B cell (primary cell): ENCODE results near the gene CELA2A.

ENCODE experiments used
- EZH2 ChIP-seq: IDR thresholded peaks from 2 replicates; pipeline ENCODE4 v1.6.1; 2012; ENCODE audit warnings: borderline replicate concordance, low read depth, mild to moderate bottlenecking, moderate library complexity, low read length; ENCODE audit not compliant: insufficient read depth, poor library complexity, severe bottlenecking
- TF ChIP-seq, protein P1 (sequence below): fragments of 200-600 bp; IDR thresholded peaks from one replicate; pipeline ENCODE4 v1.8.0; 2022; ENCODE audit warnings: antibody characterized with exemption, mild to moderate bottlenecking

DNA sequence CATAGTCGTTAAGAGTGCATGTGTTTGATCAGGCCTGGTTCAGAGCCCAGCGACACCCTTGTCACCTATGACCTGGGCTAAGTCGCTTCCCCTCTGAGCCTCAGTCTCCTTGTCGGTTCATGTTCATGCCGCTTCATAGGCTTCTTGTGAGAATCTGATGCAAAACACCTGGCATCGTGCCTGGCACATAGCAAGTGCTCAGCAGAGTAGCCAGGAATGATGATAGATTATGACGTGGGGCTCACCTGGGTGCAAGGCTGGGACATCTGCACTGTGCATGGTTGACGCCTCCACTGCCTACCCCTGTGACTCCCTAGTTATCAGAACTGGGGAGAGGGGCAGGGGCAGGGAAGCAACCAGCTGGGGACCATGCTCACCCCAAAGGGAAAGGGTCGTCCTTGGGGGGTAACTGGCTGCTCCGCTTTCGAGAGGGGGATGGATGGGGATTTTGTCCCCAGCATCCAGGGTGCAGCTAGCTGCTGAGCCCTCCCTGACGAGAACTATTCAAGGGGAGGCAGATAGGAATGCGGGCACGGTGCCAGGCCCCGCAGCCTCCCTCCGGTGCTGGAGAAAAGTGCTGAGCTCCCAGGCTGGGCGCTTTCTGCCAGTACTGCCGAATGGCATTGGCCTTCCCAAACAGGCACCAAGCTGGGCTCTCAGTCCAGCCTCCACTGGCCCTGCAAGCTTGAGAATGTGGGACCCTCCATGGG is 37.6 kb upstream of the CELA2A start:
- TF ChIP-seq, protein P1, sequence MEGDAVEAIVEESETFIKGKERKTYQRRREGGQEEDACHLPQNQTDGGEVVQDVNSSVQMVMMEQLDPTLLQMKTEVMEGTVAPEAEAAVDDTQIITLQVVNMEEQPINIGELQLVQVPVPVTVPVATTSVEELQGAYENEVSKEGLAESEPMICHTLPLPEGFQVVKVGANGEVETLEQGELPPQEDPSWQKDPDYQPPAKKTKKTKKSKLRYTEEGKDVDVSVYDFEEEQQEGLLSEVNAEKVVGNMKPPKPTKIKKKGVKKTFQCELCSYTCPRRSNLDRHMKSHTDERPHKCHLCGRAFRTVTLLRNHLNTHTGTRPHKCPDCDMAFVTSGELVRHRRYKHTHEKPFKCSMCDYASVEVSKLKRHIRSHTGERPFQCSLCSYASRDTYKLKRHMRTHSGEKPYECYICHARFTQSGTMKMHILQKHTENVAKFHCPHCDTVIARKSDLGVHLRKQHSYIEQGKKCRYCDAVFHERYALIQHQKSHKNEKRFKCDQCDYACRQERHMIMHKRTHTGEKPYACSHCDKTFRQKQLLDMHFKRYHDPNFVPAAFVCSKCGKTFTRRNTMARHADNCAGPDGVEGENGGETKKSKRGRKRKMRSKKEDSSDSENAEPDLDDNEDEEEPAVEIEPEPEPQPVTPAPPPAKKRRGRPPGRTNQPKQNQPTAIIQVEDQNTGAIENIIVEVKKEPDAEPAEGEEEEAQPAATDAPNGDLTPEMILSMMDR = no peak
- TF ChIP-seq EZH2 = no peak
